Mesenchymal stem cell (in vitro differentiated cells and primary cell): ENCODE data around the gene TRIM24.
"Not testable (repeated sequence)": the region's sequence is repeated elsewhere in the genome, so short reads cannot be mapped to it uniquely, and the experiment has no call there.

Experiments
- DNase-seq: peaks from one replicate; pipeline ENCODE4 v3.0.0-alpha.2; 2013
- H2AFZ ChIP-seq: one replicate; pipeline ENCODE4 v1.6.1; 2013; ENCODE audit warnings: low read depth, mild to moderate bottlenecking, control low read depth, inconsistent platforms, low read length, moderate library complexity
- H2AK5ac ChIP-seq: 2 replicates; pipeline ENCODE4 v1.6.1; 2013; ENCODE audit warnings: low read length, moderate library complexity, mild to moderate bottlenecking, inconsistent platforms; ENCODE audit not compliant: severe bottlenecking
- H2BK120ac ChIP-seq: one replicate; pipeline ENCODE4 v1.6.1; 2013; ENCODE audit warnings: low read depth, mild to moderate bottlenecking, inconsistent platforms, low read length, moderate library complexity
- H2BK12ac ChIP-seq, 2 experiments: one replicate each; pipeline ENCODE4 v1.6.1; 2013; ENCODE audit warnings: inconsistent platforms in 2 of 2, low read length in 2 of 2, mild to moderate bottlenecking in 2 of 2, moderate library complexity in 2 of 2, control low read depth in 1 of 2
- H2BK15ac ChIP-seq: one replicate; pipeline ENCODE4 v1.6.1; 2013; ENCODE audit warnings: mild to moderate bottlenecking, low read depth, inconsistent platforms; ENCODE audit not compliant: poor library complexity, severe bottlenecking
- H2BK5ac ChIP-seq: 2 replicates; pipeline ENCODE4 v1.6.1; 2013; ENCODE audit warnings: low read depth, mild to moderate bottlenecking, low read length, control low read depth, inconsistent platforms; ENCODE audit not compliant: poor library complexity, severe bottlenecking
- H3K14ac ChIP-seq, 2 experiments: one replicate each; pipeline ENCODE4 v1.6.1; 2013; ENCODE audit warnings: inconsistent platforms in 2 of 2, low read length in 2 of 2, control low read depth in 1 of 2, mild to moderate bottlenecking in 1 of 2, moderate library complexity in 1 of 2
- H3K18ac ChIP-seq, 2 experiments: one replicate each; pipeline ENCODE4 v1.6.1; 2013; ENCODE audit warnings: inconsistent platforms in 2 of 2, low read length in 2 of 2, control low read depth in 1 of 2, low read depth in 1 of 2, mild to moderate bottlenecking in 1 of 2
- H3K23ac ChIP-seq, 2 experiments: one replicate each; pipeline ENCODE4 v1.6.1; 2013; ENCODE audit warnings: inconsistent platforms in 2 of 2, low read length in 2 of 2, mild to moderate bottlenecking in 2 of 2, moderate library complexity in 2 of 2, control low read depth in 1 of 2
- H3K27ac ChIP-seq: 2 replicates; pipeline ENCODE4 v1.5.1; 2013; ENCODE audit warnings: mild to moderate bottlenecking, moderate library complexity, low read length, control low read depth, inconsistent platforms; ENCODE audit not compliant: poor library complexity, severe bottlenecking
- H3K27me3 ChIP-seq, 2 experiments: 2 replicates each; pipeline versions ENCODE4 v1.6.1 to v1.7.0; 2013; ENCODE audit warnings: low read length in 2 of 2, mild to moderate bottlenecking in 2 of 2, moderate library complexity in 2 of 2, control low read depth in 1 of 2, inconsistent platforms in 1 of 2; ENCODE audit not compliant: control insufficient read depth in 1 of 2, insufficient read depth in 1 of 2
- H3K36me3 ChIP-seq, 2 experiments: 2 replicates each; pipeline versions ENCODE4 v1.6.1 to v1.7.0; 2013; ENCODE audit warnings: low read length in 2 of 2, control low read depth in 1 of 2, inconsistent platforms in 1 of 2, low read depth in 1 of 2, mild to moderate bottlenecking in 1 of 2; ENCODE audit not compliant: insufficient read depth in 2 of 2, control insufficient read depth in 1 of 2
- H3K4ac ChIP-seq, 2 experiments: one replicate each; pipeline ENCODE4 v1.6.1; 2013; ENCODE audit warnings: inconsistent platforms in 2 of 2, low read length in 2 of 2, mild to moderate bottlenecking in 2 of 2, moderate library complexity in 2 of 2, control low read depth in 1 of 2, low read depth in 1 of 2
- H3K4me1 ChIP-seq: 2 replicates; pipeline ENCODE4 v1.6.1; 2013; ENCODE audit warnings: low read depth, low read length, control low read depth; ENCODE audit not compliant: control insufficient read depth, insufficient read depth
- H3K4me2 ChIP-seq: 2 replicates; pipeline ENCODE4 v1.6.1; 2013; ENCODE audit warnings: low read length, mild to moderate bottlenecking, inconsistent platforms; ENCODE audit not compliant: poor library complexity, severe bottlenecking
- H3K4me3 ChIP-seq, 2 experiments: 2 replicates each; pipeline versions ENCODE4 v1.5.1 to v1.7.0; 2013; ENCODE audit warnings: low read length in 2 of 2, mild to moderate bottlenecking in 2 of 2, control low read depth in 1 of 2, low read depth in 1 of 2; ENCODE audit not compliant: insufficient read depth in 1 of 2
- H3K79me1 ChIP-seq: replicated peaks from 2 replicates; pipeline ENCODE4 v1.6.1; 2013; ENCODE audit warnings: mild to moderate bottlenecking, control low read depth, low read length, inconsistent platforms; ENCODE audit not compliant: poor library complexity, severe bottlenecking
- H3K9ac ChIP-seq: 2 replicates; pipeline ENCODE4 v1.7.0; 2013; ENCODE audit warnings: mild to moderate bottlenecking, low read length, moderate library complexity
- H3K9me3 ChIP-seq: 2 replicates; pipeline ENCODE4 v1.7.0; 2013; ENCODE audit warnings: mild to moderate bottlenecking, low read length; ENCODE audit not compliant: control insufficient read depth
- H4K8ac ChIP-seq: one replicate; pipeline ENCODE4 v1.6.1; 2013; ENCODE audit warnings: inconsistent platforms, mild to moderate bottlenecking, low read length, moderate library complexity
- H4K91ac ChIP-seq: one replicate; pipeline ENCODE4 v1.6.1; 2013; ENCODE audit warnings: mild to moderate bottlenecking, low read length, inconsistent platforms
- WGBS: methylation state at CpG from one replicate; pipeline ENCODE4 v1.1.7; 2013; ENCODE audit warnings: mixed read lengths; 5-methylcytosine and 5-hydroxymethylcytosine counted together

Gene TRIM24

DNA sequence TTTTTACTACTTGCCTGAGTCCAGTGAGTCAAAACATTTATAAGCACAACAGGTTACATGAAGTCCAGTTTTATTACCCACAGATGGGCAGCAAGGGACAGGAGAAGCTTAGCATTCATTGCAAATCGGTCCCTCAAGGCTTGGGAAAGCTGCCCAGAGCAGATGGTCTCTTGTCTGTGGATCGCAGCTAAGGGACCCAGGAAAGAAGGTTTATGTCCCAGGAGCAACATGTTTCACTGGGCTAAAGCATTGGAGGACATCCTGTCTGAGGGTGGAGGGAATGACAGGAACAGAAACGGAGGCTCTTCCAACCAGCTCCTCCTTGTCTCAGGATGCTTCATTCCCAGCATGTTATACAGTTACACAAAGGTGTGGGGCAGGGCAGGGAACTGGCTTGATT is 39.3 kb downstream of the TRIM24 start:
- Histone ChIP-seq H3K4me2 (no peak overlapping the region), H3K79me1 (peaks cover 2% of the 10 kb centered on the region), H2BK15ac (no peak overlapping the region), H3K23ac (no peak overlapping the region), H3K18ac (no peak overlapping the region), H3K14ac (no peak overlapping the region), H2BK5ac (no peak overlapping the region), H2AFZ (no peak overlapping the region), H2AK5ac (no peak overlapping the region), H3K9ac (no peak overlapping the region), H2BK120ac (no peak overlapping the region), H3K4me1 (no peaks in the 10 kb centered on the region), H3K36me3 (peaks cover 0 to 5% of the 10 kb centered on the region in 2 experiments), H3K27ac (no peak overlapping the region), H3K4ac (no peak overlapping the region), H3K9me3 (no peaks in the 10 kb centered on the region), H3K27me3 (no peaks in the 10 kb centered on the region), H2BK12ac (no peak overlapping the region), H4K8ac (peak overlapping the region; percentile 42), H3K4me3 (no peak overlapping the region), H4K91ac (no peak overlapping the region)
- 96% methylated on average over 3 of the region's 3 CpGs for WGBS
- no peak for DNase-seq

DNA sequence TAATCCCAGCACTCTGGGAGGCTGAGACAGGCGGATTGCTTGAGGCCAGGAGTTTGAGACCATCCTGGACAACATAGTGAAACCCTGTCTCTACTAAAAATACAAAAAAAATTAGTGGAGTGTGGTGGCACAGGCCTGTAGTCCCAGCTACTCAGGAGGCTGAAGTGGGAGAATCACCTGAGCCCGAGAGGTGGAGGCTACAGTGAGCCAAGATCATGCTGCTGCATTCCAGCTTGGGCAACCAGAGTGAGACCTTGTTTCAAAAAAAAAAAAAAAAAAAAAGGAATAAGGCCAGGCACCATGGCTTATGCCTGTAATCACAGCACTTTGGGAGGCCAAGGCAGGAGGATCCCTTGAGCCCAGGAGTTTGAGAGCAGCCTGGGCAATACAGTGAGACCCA is 40.2 kb downstream of the TRIM24 start:
- H3K4me2 ChIP-seq, H3K27me3 ChIP-seq, H2AFZ ChIP-seq, H3K23ac ChIP-seq, DNase-seq, H3K27ac ChIP-seq, H3K79me1 ChIP-seq, H3K14ac ChIP-seq, H2BK12ac ChIP-seq, H4K8ac ChIP-seq, H4K91ac ChIP-seq, H3K4me3 ChIP-seq, H3K36me3 ChIP-seq, H2BK120ac ChIP-seq, H2BK15ac ChIP-seq, H3K9me3 ChIP-seq, H3K4me1 ChIP-seq, H3K9ac ChIP-seq, H3K4ac ChIP-seq, H3K18ac ChIP-seq, H2BK5ac ChIP-seq, H2AK5ac ChIP-seq: not testable (repeated sequence)
- 100% methylated on average over 2 of the region's 2 CpGs for WGBS

DNA sequence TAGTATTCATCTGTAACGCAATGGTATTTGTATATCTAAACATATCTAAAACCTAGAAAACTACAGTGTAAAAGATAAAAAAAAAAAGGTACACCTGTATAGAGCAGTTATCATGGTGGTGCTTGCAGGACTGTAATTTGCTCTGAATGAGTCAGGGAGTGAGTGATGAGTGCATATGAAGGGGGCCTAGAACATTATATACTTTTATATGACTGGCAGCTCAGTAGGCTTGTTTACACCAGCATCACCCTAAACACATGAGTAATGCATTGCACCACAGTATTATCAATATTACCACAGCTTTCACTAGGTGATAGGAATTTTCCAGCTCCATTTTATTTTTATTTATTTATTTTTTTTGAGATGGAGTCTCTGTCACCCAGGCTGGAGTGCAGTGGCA is 40.8 kb downstream of the TRIM24 start:
- WGBS = no CpG with 5 or more reads among the region's 1 CpG
- Histone ChIP-seq H3K9ac (no peak overlapping the region), H3K23ac (no peak overlapping the region), H4K8ac (no peak overlapping the region), H3K9me3 (no peaks in the 10 kb centered on the region), H3K27ac (no peak overlapping the region), H2BK5ac (no peak overlapping the region), H2AFZ (no peak overlapping the region), H2BK120ac (no peak overlapping the region), H3K36me3 (peaks cover 5 to 9% of the 10 kb centered on the region in 2 experiments), H3K4me1 (no peaks in the 10 kb centered on the region), H3K4me2 (no peak overlapping the region), H3K14ac (no peak overlapping the region), H3K27me3 (no peaks in the 10 kb centered on the region), H3K18ac (no peak overlapping the region), H3K4me3 (no peak overlapping the region), H2BK12ac (no peak overlapping the region), H2AK5ac (no peak overlapping the region), H4K91ac (no peak overlapping the region), H3K79me1 (peaks cover 4% of the 10 kb centered on the region), H2BK15ac (no peak overlapping the region), H3K4ac (no peak overlapping the region)
- DNase-seq = no peak

DNA sequence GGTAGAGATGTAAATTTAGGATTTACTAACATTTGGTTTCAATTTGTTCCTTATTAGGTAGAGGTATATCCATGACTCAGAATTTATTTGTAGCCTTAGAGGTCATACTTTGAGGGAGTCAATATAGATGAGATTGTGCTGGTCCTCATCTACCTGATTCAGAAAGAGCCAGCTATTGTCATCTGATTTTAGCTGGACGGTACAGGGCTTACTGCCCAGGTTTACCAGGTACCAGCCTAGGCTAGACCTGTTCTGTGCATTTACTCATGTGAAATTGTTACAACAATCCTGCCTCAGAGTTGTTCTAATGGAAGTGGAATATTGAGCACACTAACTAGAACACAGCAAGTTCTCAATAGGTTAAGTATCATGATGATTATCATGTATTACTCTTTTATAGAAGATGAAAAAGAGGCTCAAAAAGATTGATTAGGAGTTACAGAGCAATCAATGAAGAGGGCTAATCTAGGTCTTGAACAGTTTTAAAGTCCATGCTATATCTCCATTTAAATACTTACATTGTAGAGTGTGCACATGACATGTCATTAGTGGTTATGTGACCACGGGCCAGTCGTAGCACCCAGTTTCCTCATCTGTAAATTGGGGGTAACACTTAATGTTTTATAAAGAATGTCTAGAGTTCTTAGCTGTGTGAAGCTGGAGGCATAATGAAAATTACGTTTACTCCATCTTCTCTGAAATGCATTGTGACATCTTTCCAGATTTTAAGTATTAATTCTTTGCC is 42.1 kb downstream of the TRIM24 start:
- no peak overlapping the region for H3K14ac ChIP-seq
- H3K9me3 ChIP-seq = no peaks in the 10 kb centered on the region
- no peak overlapping the region for H2BK5ac ChIP-seq
- no peak overlapping the region for H3K27ac ChIP-seq
- H3K4ac ChIP-seq = no peak overlapping the region
- no peaks in the 10 kb centered on the region for H3K4me1 ChIP-seq
- H2AFZ ChIP-seq = no peak overlapping the region
- H2BK120ac ChIP-seq = no peak overlapping the region
- H2BK12ac ChIP-seq = no peak overlapping the region
- H4K91ac ChIP-seq = no peak overlapping the region
- DNase-seq = no peak
- 93% methylated on average over 4 of the region's 4 CpGs for WGBS
- H3K79me1 ChIP-seq = peaks cover 4% of the 10 kb centered on the region
- H3K23ac ChIP-seq = no peak overlapping the region
- peaks cover 6 to 9% of the 10 kb centered on the region in 2 experiments for H3K36me3 ChIP-seq
- H3K27me3 ChIP-seq = no peaks in the 10 kb centered on the region
- H3K4me2 ChIP-seq = no peak overlapping the region
- no peak overlapping the region for H4K8ac ChIP-seq
- H2AK5ac ChIP-seq = no peak overlapping the region
- no peak overlapping the region for H3K18ac ChIP-seq
- H2BK15ac ChIP-seq = no peak overlapping the region
- H3K9ac ChIP-seq = no peak overlapping the region
- H3K4me3 ChIP-seq = no peak overlapping the region
